Right atrium auricular region (tissue), 2 donors: Measurements from ENCODE around the gene HDAC7. TPM values are rescaled to one million over a fixed set of nuclear protein-coding genes. Genes with fewer than 3 reads are reported as not detected.

Source experiments
- DNase-seq: peaks from one replicate; pipeline ENCODE4 v3.0.0-alpha.2; 2019; ENCODE audit warnings: low spot score
- H3K27ac ChIP-seq, 2 donors: fragments of 200-600 bp; sonication (generic); 1 replicate in 1 of 2; 2 replicates in 1 of 2; pipeline ENCODE4 v1.5.1; 2016 to 2019
- H3K27me3 ChIP-seq, 2 donors: fragments of 200-600 bp; sonication (generic); one replicate each; pipeline versions ENCODE4 v1.5.1 to v1.6.0; 2017 to 2019
- H3K36me3 ChIP-seq: fragments of 200-600 bp; sonication (generic); one replicate; pipeline ENCODE4 v1.5.1; 2016
- H3K4me1 ChIP-seq, 2 donors: fragments of 200-600 bp; sonication (generic); one replicate each; pipeline versions ENCODE4 v1.5.1 to v1.6.0; 2017 to 2019
- H3K4me3 ChIP-seq, 2 donors: fragments of 200-600 bp; sonication (generic); 1 replicate in 1 of 2; 2 replicates in 1 of 2; pipeline ENCODE4 v1.5.1; 2017 to 2019; ENCODE audit warnings: mild to moderate bottlenecking in 1 of 2, moderate library complexity in 1 of 2
- H3K9me3 ChIP-seq, 2 donors: fragments of 200-600 bp; sonication (generic); one replicate each; pipeline ENCODE4 v1.5.1; 2019
- CTCF ChIP-seq, 2 donors: fragments of 200-600 bp; sonication (generic); IDR thresholded peaks; one replicate each; pipeline ENCODE4 v1.5.1; 2019; ENCODE audit warnings: antibody characterized with exemption in 2 of 2
- total RNA-seq, 2 donors: library from RNA; depleted of rRNA; stranded (reverse); fragments of >200 nt; gene quantifications; one replicate each; pipeline ENCODE4 v1.1.0, GENCODE V29; 2016

Gene HDAC7
- total RNA-seq, 2 donors from 2014 or later: 33.4 to 60.2 TPM

- H3K9me3 ChIP-seq: no peaks in the 10 kb centered on the region
- H3K27ac ChIP-seq: no peak overlapping the region
- peak; percentile 86 to 93 for TF ChIP-seq CTCF (IDR thresholded peaks at IDR 0.05)
- H3K27me3 ChIP-seq: no peaks in the 10 kb centered on the region
- H3K36me3 ChIP-seq: no peaks in the 10 kb centered on the region
- no peak overlapping the region for H3K4me3 ChIP-seq
- H3K4me1 ChIP-seq: peaks cover 0 to 16% of the 10 kb centered on the region in 2 donors
- DNase-seq: no peak
Measured at GRCh38 chr12:47837190-47838171, 17.8 kb upstream of the HDAC7 start.

DNA sequence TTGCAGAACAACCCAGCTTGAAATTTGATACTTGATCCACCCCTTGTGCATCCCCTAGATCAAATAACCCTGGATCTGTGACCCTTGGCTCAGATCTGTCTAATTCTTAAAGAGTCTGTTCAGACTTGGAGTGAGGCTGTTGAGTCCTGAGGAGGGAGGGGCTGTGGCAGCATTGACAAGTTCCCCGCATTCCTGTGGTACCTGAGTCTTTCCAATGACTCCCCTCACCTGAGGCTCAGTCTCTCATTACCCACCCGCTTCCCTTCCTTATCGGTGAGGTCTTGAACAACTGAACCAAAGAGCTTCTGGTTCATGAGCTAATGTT is 16.1 kb upstream of the HDAC7 start:
- Histone ChIP-seq H3K27me3 (no peaks in the 10 kb centered on the region), H3K4me3 (no peak overlapping the region), H3K4me1 (peaks cover 0 to 16% of the 10 kb centered on the region in 2 donors), H3K9me3 (no peaks in the 10 kb centered on the region), H3K27ac (no peak overlapping the region), H3K36me3 (no peaks in the 10 kb centered on the region)
- TF ChIP-seq CTCF (IDR thresholded peaks at IDR 0.05): no peak
- DNase-seq: no peak

DNA sequence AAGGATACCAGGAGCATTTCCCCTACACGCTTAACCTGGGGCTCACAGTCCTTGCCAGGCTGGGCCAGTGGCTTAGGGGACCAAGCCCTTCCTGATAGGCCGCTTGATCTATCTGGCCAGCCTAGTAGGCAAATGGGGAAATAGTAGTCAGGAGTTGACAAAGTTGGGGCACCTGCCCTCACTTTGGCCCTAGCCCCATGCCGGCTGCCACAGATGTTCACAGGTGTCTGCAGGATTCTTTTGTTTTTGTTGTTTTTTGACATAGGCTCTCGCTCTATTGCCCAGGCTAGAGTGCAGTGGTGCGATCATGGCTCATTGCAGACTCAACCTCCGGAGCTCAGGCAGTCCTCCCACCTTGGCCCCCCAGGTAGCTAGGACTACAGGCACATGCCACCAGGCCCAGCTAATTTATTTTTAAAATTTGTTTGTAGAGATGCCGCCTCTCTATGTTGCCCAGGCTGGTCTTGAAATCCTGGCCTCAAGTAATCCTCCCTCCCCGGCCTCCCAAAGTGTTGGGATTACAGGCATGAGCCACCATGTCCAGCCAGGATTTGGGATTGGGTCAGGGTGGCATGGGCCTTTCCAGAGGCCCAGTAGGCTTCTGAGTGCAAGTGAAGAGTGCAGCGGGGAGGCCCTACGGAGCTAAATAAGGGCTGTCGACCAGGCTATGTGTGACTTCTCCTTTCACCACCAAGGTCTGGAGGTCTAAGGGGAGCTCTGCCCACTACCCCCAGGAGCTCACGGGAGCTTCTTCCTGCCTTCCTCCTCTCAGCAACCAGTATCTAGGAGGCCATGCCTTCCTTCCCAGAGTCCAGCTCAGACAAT is 15.5 kb upstream of the HDAC7 start:
- no peaks in the 10 kb centered on the region for H3K27me3 ChIP-seq
- H3K4me3 ChIP-seq: no peak overlapping the region
- H3K36me3 ChIP-seq: no peaks in the 10 kb centered on the region
- no peaks in the 10 kb centered on the region for H3K9me3 ChIP-seq
- no peak for TF ChIP-seq CTCF (IDR thresholded peaks at IDR 0.05)
- no peak for DNase-seq
- no peak overlapping the region for H3K27ac ChIP-seq
- H3K4me1 ChIP-seq: peaks cover 0 to 16% of the 10 kb centered on the region in 2 donors

- no peak for DNase-seq
- no peaks in the 10 kb centered on the region for H3K9me3 ChIP-seq
- no peak overlapping the region for H3K27ac ChIP-seq
- no peaks in the 10 kb centered on the region for H3K27me3 ChIP-seq
- H3K4me3 ChIP-seq: no peak overlapping the region
- no peaks in the 10 kb centered on the region for H3K36me3 ChIP-seq
- TF ChIP-seq CTCF (IDR thresholded peaks at IDR 0.05): no peak
- peaks cover 0 to 23% of the 10 kb centered on the region in 2 donors for H3K4me1 ChIP-seq
Measured at GRCh38 chr12:47834199-47834903, 14.6 kb upstream of the HDAC7 start.

DNA sequence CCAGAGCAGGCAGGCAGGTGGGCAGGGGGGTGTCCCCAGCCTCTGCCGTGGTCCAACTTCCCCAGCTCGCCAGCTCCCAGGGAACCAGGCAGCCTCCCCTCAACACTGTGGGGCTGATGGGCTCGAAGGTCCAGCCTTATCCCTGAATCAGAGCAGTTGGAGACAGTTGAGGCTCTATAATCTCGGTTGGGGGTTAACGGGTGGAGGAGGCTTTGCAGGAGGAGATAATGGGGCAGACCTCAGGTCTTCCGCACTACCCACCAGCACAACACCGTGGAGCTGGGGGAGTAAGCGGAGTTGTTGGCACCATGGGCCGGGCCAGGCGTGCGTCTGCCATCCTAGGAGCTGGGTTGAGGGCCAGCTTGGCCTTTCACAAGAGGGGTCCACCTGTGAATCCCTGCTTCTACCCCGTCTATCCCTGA is 13.9 kb upstream of the HDAC7 start:
- no peak for TF ChIP-seq CTCF (IDR thresholded peaks at IDR 0.05)
- no peaks in the 10 kb centered on the region for H3K36me3 ChIP-seq
- no peak overlapping the region for H3K4me3 ChIP-seq
- H3K9me3 ChIP-seq: no peaks in the 10 kb centered on the region
- no peak overlapping the region for H3K27ac ChIP-seq
- no peaks in the 10 kb centered on the region for H3K27me3 ChIP-seq
- peaks cover 0 to 29% of the 10 kb centered on the region in 2 donors for H3K4me1 ChIP-seq
- no peak for DNase-seq
